GDM1 (cell line): ENCODE measurements around the gene COL4A2.
"Not testable (repeated sequence)": the region's sequence is repeated elsewhere in the genome, so short reads cannot be mapped to it uniquely, and the experiment has no call there.

ENCODE experiments used
- DNase-seq: peaks from one replicate; lab custom pipeline; 2025; lab: John Stamatoyannopoulos, UW

Gene COL4A2

GRCh38 chr13:110517505-110518225 is 210.6 kb downstream of the COL4A2 start:
- no peak for DNase-seq

- DNase-seq: no peak
These were observed 211.1 kb downstream of the COL4A2 start for GRCh38 chr13:110518226-110518525.

- no peak for DNase-seq
These were observed 211.5 kb downstream of the COL4A2 start for GRCh38 chr13:110518571-110518970.

- no peak for DNase-seq
These were observed 212.0 kb downstream of the COL4A2 start for GRCh38 chr13:110519046-110519445.

DNA sequence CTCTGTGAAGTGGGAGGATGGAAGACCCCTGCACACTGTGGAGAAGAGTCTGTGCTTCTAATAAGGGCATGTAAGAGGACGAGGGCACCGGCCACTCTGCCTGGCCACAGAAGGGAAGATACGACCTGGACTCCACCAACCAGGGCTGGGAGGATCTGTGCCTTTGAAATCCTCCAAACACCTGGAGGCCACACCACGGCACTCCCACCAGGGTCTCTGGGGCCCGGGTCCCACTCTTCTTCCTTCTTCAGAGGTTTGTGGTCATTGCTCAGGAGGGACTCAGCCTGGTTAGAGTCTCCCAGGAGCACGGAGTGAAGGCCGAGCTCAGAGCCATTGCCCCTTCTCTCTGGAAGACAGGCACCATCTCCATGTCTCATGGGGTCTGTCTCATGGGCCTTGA is 212.4 kb downstream of the COL4A2 start:
- no peak for DNase-seq

DNA sequence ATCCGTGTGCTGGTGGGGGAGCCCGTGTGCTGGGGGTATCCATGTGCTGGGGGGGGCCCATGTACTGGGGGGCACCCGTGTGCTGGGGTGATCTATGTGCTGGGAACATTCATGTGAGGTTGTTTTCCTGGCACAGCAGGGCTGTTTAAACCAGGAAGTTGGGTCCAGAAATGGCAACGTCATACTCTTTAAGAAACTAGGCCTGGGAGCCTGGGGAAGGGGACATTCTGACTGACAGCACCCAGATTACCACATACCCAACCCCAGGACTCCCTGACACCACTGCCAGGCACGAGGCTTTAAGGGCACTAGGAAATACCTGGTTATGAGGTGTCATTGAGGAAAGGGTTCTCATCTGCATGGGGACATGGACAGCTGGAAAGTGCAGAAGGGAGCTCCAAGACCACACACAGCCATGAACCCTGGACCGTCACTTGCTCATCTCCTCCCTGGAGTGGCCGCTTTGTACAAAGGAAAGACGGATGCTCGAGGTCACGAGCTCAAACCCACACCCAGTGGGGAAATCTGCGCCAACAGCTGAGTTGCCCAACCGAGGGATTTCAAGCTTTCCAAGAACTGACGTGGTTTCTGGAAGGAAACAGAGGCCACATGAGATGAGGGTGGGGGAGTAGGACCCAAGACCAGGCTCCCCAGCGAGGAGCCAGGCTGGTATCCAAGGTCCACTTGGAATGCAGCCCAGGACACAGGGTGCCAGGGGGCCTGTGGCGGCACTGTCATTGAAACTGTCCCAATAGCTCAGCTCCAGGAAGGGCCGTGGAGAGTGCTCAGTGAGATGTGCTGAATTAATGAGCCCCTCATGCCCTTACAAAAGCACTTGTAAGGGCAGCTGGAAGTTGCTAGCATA is 213.6 kb downstream of the COL4A2 start:
- DNase-seq: no peak

GRCh38 chr13:110521296-110521680 is 214.2 kb downstream of the COL4A2 start:
- no peak for DNase-seq

- DNase-seq: no peak
These were observed 214.9 kb downstream of the COL4A2 start for GRCh38 chr13:110521946-110522345.

DNA sequence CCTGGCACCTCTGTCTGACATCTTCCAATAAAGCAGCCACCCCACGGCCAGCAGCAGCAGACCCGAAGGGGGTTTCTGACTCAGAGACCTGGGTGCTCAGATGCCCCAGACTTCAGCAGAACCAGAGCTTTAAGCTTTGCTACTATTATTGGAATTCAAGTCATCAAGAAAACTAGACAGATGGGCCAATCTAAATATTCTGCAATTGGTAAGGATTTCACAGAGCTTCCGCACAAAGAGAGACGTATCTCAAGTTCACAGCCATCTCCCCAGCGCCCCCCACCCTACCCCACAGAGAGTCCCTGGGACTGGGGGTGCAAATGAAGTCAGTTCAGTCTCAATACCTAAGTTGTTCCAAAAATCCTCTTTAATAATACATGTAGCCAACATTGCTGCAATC is 215.6 kb downstream of the COL4A2 start:
- DNase-seq: no peak

GRCh38 chr13:110523180-110523579 is 216.1 kb downstream of the COL4A2 start:
- no peak for DNase-seq

- DNase-seq: no peak
These were observed 216.9 kb downstream of the COL4A2 start for GRCh38 chr13:110523838-110524540.

GRCh38 chr13:110524541-110525257 is 217.6 kb downstream of the COL4A2 start:
- DNase-seq: no peak

DNA sequence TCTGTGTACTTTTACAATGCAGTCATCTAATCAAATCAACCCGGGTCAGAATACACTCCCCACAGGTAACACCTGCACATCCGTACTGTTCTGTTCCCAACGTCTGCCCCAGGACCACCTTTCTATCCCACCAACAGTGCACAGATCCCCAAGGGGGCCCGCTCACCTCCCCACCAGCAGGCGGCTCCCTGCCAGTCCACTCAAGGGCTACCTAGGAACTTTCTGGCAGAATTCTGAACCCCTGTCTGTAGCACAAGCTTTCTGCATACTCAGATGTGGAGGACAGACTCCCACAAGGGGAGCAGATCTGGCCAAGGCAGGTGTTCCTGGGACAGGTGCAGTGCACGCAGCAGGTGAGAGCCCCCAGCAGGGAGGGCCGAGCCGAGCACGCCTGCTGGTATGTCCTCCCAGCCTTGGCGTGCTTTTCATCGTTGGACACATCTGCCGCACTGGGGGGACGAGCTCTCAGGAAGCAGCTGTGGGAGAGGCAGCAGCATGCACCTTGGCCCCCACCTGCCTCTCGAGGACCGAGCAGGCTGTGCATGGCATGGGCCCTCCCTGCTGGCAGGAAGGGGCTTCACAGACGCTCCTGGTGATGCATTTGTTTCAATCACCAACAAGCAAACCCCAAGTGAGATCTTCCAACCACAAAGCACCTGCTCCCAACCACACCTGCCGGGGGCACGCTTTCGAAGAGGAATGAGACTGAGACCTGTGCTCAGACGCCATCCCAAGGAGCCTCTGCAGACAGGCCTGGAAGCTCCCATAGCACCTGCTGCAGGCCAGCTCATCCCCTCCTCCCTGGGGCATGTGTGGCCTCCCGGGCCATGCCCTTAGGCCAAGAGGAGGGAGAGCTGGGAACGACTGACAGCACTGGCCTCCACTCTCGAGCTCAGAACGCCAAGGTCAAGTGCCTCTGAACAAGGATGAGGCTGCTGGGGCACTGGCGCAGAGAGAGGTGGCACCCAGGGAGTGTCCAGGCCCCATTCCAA is 218.5 kb downstream of the COL4A2 start:
- DNase-seq: no peak

- no peak for DNase-seq
These were observed 221.3 kb downstream of the COL4A2 start for GRCh38 chr13:110528371-110528770.

DNA sequence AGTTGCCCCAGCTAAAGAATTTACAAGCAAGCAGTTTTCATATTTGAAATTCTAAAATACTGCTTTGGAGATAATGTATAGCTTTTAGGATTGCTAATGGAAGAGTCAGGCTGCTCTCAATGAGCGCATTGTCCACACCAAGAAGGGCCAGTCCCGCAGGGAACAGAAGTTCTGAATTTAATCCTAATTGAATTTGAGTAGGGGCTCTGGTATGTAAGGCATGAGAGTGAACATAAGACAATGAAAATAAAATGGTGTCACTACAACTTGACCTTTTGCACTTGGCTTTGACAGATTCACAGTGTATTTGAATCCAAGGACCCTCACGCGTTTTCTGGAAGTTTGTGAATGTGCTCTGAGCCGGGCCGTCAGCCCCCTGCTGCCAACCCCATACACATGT is 221.8 kb downstream of the COL4A2 start:
- DNase-seq: no peak

GRCh38 chr13:110529522-110530311 is 222.6 kb downstream of the COL4A2 start:
- DNase-seq: no peak

GRCh38 chr13:110531100-110531499 is 224.0 kb downstream of the COL4A2 start:
- DNase-seq: no peak

DNA sequence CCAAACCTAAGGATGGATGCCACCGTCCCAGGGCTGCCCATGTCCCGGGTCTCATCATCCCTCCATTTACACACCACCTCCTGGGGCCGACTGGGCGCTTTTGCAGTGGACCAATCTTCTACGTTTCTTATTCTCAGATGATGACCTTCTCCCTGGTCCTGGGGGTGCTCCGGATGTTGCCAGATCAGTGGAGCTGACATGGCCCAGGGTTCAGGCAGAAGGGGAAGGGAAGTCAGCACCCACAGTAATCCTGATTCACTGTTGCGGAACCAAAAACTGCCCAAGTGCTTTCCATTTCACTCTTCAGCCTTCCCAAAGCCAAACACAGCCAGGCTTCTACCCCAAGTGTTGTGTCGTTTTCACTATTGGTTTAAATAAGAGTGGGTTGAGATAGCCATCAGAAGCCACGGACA is 224.6 kb downstream of the COL4A2 start:
- DNase-seq: no peak

GRCh38 chr13:110532258-110532657 is 225.2 kb downstream of the COL4A2 start:
- not testable (repeated sequence) for DNase-seq
